Breast epithelium (tissue), 3 donors: ENCODE data around the gene MKNK1.

Experiments
- CTCF ChIP-seq, 3 donors: fragments of 450-650 bp; IDR thresholded peaks; one replicate each; pipeline ENCODE4 v1.5.1; 2016 to 2017; ENCODE audit warnings: antibody characterized with exemption in 3 of 3, mild to moderate bottlenecking in 3 of 3, moderate library complexity in 3 of 3
- POLR2A ChIP-seq: fragments of 450-650 bp; IDR thresholded peaks from one replicate; pipeline ENCODE4 v1.6.1; 2016; ENCODE audit warnings: antibody characterized with exemption, mild to moderate bottlenecking, moderate library complexity

GRCh38 chr1:46619656-46620258 is 15.7 kb upstream of the MKNK1 start:
- no peak for TF ChIP-seq POLR2A
- TF ChIP-seq CTCF (IDR thresholded peaks at IDR 0.05), result no peak
